Caki2 (cell line): ENCODE results near the gene GFI1. TPM values are rescaled to one million over a fixed set of nuclear protein-coding genes. Genes with fewer than 3 reads are reported as not detected.
"Not testable (repeated sequence)": the region's sequence is repeated elsewhere in the genome, so short reads cannot be mapped to it uniquely, and the experiment has no call there.

Experiments
- DNase-seq: peaks from one replicate; pipeline ENCODE4 v3.0.0-alpha.2; 2015; ENCODE audit warnings: low read depth
- in situ Hi-C: cut with HindIII; loops from 2 replicates; pipeline ENCODE4 v1.10.0; 2016; ENCODE audit warnings: low sequenced_read_pairs, low pct_unique_long_range_greater_than_20kb, mixed read lengths
- total RNA-seq: library from RNA; depleted of rRNA; stranded (reverse); fragments of >200 nt; shearing (Covaris generic); gene quantifications from 2 replicates; pipeline ENCODE4 v1.2.3, GENCODE V29; 2014; ENCODE audit warnings: low replicate concordance; rRNA removed

GFI1 gene
- 1.4 and 3.8 TPM in 2 replicates for total RNA-seq

DNA sequence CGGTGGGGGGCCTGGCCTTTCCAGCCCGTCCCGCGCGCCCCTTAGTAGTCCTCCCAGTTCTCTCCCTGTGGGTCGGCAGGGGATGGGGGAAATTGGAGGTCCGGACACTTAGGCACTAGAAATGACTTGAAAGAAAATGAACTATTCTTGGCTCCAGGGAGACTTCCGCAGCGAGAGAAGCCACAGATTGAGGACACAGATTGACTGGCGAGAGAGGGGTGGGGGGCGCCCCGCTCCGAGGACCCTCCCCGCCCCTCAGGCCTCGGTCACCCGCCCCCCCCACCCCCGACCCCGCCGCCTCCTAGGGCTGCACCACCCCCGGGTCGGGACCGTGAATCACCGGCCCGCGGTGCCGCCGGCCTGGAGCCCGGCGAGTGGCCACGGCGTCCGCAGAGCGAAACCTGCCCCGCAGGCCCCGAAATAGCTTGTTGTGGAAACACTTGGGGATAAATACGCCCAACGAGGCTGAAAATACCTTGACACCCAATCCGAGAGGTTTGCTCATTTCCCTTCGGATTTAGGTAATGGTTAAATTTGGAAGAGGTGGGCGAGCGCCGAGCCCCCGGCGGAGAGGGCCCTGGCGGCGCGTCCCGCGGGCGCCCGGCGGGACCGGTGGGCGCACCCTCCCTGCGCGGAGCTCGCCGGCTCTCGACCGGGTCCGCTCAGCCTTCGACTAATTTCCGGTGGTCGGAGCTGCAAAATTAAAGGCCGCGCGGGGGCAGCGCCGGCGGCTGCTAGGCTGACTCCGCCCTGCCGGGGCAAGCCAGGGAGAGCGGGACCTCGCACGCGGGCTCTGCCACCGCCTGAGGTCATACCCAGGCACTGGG, at the start of gene GFI1:
TSS of gene GFI1 (minus strand) at position 675 of the 827 bp plus-strand sequence. CDS start 3,438 bp downstream, outside the sequence.
- in situ Hi-C loops = no loop called here
- peak; percentile 47 for DNase-seq

DNA sequence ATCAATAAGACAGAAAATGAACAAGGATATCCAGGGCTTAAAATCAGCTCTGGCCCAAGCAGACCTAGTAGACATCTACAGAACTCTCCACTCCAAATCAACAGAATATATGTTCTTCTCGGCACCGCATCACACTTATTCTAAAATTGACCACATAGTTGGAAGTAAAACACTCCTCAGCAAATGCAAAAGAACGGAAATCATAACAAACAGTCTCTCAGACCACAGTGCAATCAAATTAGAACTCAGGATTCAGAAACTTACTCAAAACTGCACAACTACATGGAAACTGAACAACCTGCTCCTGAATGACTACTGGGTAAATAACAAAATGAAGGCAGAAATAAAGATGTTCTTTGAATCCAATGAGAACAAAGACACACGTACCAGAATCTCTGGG, 45.6 kb upstream of the GFI1 start:
- in situ Hi-C loops, DNase-seq: not testable (repeated sequence)

DNA sequence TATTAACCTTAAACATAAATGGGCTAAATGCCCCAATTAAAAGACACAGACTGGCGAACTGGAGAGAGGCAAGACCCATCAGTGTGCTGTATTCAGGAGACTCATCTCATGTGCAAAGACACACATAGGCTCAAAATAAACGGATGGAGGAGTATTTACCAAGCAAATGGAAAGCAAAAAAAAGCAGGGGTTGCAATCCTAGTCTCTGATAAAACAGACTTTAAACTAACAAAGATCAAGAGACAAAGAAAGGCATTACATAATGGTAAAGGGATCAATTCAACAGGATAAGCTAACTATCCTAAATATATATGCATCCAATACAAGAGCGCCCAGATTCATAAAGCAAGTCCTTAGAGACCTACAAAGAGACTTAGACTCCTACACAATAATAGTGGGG, 45.2 kb upstream of the GFI1 start:
- in situ Hi-C loops, DNase-seq: not testable (repeated sequence)

DNA sequence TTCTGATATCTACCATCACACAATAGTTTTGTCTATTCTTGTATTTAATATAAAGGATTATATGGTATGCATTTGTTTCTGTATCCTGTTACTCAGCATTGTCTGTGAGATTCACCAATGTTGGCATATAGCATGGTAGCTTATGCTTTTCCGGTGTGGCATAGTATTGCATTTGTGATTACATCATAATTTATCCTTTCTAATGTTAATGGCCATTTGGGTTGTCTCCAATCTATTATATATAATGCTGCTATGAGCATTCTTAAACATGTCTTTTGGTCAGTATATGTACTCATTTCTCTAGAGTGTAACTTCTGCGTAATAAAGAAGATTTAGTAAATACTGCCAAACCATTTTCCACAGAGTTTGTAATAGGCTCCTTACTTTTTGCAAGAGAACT, 40.9 kb upstream of the GFI1 start:
- in situ Hi-C loops = no loop called here
- DNase-seq = no peak

DNA sequence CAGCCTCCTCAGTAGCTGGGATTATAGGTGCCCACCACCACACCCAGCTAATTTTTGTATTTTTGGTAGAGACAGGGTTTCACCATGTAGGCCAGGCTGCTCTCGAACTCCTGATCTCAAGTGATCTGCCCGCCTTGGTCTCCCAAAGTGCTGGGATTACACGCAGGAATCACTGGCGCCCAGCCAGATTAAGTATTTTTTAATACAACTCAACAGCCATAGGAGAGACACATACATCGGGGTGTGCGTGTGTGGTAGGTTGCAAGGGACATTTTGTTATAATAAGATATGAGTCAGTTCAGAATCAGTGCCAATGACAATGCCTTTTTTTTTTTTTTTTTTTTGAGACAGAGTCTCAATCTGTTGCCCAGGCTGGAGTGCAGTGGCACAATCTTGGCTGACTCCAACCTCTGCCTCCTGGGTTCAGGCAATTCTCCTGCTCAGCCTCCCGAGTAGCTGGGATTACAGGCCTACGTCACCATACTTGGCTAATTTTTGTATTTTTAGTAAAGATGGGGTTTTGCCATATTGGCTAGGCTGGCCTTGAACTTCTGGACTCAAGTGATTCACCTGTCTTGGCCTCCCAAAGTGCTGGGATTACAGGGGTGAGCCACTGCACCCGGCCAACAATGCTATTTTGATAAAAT, 38.3 kb upstream of the GFI1 start:
- in situ Hi-C loops, DNase-seq: not testable (repeated sequence)

DNA sequence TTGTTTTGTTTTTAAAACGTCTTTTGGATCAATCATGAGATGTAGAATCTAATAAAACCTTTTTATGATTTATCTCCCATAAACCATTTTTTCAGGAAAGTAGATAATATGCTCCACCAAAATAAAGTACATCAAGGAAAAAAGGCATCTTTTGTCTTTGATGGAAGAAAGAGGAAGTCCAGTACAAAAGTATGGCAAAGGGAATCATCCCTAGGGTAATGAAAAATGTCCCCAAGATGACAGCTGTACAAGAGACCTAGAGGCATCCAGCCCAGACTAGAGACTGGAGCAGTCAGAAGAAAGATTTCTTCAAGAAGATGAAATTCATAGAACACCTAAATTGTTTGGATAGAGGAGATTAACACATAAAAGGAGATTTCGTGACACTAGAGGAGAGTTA, 32.3 kb upstream of the GFI1 start:
- no peak for DNase-seq
- in situ Hi-C loops = no loop called here

DNA sequence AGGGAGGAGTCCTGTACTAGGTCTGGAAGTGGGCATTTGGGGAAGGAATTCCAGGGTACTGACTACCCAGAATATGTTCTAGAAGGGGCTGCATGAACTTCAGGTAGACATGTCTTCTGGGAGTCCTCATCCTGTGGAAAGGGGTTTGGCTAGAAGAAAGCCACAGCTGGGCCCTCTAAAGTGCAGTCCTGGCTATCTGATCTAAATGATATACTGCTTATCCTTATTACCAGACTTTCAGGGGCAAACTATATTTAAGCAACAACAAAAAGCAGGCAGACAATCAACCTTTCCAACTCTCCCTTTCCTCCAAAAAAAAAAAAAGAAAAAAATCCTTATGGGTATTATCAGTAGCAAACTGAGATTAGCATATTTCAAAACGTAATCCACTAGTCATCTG, 29.8 kb upstream of the GFI1 start:
- no peak for DNase-seq
- in situ Hi-C loops = no loop called here

DNA sequence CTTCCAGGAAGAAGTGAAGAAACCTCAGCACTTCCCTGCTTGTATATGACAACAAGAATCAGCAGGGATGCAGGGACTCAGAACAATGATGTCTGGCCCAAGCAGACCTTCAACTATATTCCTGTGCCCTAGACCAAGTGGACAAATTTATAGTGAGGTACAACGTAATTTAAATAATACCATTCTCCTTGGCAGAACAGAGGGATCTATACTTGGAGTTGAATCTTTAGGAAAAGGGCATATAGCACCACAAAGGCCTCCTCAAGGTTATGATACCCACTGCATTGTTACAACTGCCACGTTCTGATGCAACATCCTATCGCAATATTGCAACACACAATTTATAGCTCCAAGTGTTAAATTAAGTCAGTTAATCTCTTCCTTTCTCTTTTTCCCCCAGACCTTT, 29.1 kb upstream of the GFI1 start:
- no peak for DNase-seq
- in situ Hi-C loops = no loop called here

DNA sequence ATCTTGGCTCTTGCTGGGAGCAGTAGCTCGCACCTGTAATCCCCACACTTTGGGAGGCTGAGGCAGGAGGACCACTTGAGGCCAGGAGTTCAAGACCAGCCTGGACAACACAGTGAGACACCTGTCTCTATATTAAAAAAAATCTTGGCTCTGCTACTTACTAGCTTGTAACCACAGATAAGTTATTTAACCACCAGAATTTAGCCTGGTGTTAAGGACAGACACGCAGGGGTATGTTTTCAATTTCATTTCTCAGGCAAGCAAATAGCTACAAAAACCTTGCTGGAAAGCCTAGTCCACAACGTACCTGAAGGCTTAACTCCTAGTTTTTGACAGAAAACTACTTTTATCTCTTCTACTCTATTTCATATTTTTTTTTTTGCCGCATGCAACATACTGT, 24.8 kb upstream of the GFI1 start:
- no peak for DNase-seq
- in situ Hi-C loops = no loop called here

DNA sequence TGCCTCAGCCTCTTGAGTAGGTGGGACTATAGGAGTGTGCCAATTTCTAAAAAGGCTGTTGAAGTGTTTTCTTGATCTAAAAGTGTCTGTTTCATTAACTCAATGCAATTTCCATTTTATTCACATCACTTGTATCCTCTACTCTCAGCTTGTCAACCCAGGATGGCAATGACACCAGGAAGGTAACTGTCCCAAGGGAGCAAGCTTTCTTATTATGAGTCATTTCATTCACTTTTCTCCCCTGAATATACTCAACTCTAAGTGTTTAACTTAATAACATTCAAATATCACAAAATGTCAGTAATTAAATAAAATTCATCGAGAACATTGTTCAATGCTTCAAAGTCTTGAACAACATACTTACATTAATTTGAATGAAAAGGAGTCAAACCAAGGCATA, 22.9 kb upstream of the GFI1 start:
- no peak for DNase-seq
- in situ Hi-C loops = no loop called here

DNA sequence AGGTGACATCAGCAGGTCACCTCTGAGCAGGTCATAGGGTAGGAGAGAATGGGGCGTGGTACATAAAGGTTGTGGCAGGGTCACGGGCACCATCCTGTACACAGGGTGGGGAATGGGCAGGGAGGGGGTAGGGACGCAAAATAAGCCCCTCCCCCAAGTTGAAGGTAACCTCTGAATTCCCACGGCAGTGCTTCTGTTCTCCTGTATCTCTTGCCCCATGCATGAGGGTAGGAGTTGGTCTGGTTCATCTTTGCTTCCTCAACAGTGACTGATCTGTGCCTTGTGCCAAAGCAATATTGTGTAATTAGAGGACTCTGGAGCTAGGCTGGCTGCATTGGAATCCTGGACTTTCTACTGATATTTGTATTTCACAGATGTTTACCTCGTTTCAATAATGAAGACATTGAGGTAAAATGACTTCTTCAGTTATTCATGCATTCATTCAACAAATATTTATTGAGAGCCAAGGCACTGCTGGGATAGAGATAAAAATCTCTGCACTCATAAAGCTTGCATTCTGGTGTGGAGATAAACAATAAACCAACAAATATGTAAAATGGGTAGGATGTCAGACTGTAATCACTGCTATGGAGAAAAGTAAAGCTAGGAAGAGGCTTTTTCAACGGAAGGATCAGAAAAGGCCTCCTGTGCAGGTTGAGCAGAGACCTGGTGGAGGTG, 18.4 kb upstream of the GFI1 start:
- no peak for DNase-seq
- in situ Hi-C loops = no loop called here

DNA sequence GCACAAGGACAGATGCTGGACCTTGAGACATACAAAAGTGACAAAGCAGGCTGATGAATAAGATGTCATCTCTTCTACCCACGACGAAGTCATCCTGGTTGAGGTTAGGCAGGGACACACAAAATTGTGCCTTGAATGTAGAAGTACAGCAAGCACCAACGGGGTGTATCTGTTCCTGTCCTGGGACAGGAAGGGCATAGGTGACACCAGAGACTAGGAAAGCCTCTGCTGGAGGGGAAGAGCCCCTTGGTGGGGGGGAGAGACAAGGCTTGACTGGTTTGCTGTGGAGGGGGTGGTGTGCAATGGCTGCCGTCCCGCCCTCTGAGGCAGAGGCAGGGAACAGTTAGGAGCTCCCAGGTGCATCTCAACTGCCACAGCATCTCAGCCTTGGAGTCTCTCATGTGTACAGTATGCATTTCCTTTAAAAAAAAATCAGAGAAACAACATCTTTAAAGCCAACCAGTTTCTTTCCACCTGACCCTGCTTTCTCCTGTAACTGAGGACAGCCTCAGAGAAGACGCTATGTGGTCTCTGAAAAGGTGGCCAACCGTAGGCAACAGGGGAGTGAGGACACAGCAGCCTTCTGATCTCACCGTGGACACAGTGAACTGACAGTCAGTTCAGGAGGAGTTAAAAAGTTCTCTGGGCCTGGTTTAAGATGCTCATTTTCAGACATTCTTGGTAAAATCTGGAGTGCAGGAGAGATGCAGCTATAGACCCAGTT, 17.7 kb upstream of the GFI1 start:
- DNase-seq = no peak
- in situ Hi-C loops = no loop called here

DNA sequence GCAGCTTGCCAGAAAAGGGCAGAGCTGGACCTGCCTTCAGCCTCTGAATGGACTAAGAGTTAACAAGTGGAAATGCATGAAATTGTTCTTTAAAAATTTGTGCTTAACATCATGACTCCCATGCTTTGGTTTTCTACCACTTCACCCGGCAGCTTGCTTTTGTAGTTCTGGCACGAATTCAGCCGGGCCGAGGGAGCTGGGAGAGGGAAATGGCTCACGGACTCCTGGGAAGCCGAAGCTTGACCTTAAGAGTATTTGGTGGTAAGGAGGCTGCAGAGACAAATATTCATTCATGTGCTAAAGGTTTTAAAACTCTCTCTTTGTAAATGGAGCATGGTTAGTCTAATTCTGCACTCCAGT, 17.2 kb upstream of the GFI1 start:
- DNase-seq = no peak
- in situ Hi-C loops = no loop called here

DNA sequence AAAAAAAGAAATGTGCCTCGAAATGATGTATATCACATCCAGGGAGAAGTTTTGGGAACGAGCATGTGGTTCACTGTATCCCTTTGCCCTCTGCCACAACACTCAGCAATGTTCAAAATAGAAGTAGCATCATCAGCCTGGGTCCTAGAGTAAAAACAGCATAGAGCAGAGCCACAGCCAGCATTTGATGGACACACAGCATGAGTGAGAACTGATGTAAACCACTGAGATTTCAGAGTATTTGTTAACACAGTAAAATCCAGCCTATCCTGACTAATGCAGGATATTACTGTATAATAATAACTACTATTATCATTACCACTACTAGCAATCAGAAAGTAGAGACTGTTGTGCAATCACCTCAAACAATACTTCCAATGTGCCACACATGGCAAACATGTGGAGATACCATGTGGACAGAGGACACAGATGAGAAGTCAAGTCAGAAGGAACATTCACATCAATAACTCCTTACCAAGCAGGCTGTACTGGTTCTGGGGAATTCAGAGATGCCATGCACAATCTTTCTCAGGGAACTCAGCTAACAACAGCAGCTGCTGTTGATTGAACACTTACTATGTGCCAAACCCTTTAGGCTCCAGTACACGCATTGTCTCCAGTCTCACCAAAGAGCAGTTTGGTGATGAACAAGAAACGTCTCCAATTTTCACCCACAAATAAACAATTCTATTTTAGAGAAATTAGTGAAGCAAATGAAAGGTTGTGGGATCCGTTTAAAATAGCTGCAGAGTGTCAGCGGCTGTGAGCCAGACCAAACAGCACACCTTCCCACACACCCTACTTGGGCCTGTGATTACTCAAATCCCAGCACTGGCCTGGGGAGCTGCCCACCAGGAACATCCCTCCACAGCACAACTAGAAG, 16.6 kb upstream of the GFI1 start:
- in situ Hi-C loops = no loop called here
- DNase-seq = no peak

DNA sequence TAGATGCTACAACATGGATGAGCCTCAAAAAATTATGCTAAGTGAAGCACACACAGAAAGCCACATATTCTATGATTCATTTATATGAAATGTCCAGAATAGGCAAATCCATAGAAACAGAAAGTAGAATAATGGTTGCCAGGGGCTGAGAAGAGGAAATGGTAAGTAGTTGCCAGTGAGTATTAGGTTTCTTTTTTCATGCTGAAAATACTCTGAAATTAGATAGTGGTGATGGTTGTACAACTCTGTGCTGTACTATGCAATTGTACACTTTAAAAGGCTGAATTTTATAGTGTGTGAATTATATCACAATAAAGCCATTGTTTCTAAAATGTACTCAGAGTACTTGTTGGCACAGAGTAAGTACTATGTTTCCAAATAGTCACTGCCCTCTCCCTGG, 15.5 kb upstream of the GFI1 start:
- DNase-seq = no peak
- in situ Hi-C loops = no loop called here

DNA sequence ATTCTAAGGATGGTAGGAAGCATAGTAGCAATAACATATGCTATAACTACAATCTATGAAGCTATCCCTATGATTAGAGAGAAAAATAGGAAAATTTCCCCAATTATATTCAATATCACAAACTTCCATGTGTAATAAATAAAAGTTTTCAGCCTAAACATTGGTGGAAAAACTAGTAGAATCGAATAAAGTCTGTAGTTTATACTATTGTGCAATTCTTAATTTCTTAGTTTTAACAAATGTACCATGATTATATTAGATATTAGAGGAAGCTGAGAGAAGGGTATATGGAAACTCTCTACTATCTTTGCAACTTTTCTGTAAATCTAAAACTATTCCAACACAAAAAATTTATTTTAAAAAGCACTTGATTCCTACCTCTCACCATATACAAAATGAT, 13.8 kb upstream of the GFI1 start:
- in situ Hi-C loops = no loop called here
- no peak for DNase-seq

DNA sequence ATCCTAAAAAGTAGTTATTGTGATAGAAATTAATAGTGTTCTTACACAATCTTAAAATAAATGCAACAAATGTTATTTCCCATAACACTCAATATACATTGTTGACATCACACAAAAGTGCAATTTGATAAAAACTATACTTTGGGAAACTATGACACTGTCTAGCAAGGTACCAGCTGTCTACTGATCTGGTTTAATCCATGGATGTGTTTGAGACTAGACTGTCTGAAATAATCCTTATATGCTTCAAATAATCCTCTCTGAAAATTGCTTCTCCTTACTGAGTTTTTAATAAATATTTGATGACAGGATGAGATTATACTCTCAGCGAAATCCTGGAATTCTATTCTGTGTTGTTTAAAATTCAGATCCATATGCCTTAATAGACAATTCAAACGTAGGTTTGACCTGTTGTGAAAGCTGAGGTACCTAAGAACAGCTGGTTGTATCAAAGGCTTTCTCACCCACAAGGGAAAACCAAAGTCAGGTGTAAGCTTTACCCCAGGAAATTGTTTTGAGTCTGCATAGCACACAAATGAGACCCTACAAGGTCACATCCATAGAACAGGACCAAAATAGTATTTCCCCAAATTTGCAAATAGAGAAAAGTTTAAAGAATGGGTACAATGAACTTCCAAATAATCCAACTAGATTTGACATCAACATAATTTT, 8.8 kb upstream of the GFI1 start:
- in situ Hi-C loops = no loop called here
- DNase-seq = no peak
